Activated gamma-delta T cell treated with anti-CD3 and anti-CD28 coated beads, Interleukin-2, amount 50 U/mL, for 16 hours (primary cell): ENCODE data around the gene TANGO6.

ENCODE experiments used
- DNase-seq: peaks from one replicate; pipeline ENCODE4 v3.0.0-alpha.2; 2020; ENCODE audit warnings: low read depth

The TANGO6 gene

DNA sequence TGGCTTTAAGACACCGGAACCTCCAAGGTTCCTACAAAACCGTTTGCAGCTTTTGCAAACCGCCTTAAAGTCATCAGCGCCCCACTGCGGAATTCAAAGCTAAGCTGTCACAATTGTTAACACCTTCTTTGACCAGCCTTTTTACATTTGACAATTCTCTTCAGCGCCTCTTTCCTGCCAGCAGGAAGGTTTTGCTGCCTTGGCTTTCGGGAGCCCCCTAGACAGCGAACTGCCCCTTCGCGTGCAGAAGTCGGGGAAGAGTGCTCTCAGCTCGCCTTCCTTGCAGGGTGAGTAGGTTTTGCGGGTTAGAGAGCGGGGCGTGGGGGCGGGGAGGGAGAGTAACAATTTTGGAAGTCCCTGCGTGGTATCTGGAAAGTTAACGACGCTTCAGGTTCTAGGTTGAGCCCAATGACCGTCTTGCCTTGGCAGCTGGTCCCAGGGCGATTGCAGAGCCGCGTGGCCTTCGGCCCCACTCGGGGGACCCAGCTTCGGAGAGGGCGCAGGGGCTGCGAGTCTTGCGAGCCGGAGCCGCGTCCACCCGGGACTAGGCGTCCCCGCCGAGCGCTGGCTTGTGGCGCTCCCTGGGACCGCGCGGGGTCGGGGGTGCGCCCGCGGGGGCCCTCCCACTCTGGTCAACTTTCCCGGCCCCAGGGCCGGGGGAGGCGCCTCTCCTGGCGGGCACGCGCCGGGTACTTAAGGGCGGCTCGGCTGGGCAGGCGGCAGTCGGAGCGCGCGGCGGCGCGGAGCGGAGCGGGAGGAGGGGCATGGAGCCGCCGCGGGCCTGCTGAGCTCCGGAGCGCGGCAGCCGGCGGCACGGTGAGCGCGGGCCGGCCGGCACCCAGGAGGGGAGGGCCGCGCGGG is 262.4 kb downstream of the TANGO6 start, which contains the start of gene HAS3:
Gene HAS3 (plus strand): TSS at position 153 of the 861 bp plus-strand sequence. CDS start 3,743 bp downstream, outside the sequence.
- no peak for DNase-seq

DNA sequence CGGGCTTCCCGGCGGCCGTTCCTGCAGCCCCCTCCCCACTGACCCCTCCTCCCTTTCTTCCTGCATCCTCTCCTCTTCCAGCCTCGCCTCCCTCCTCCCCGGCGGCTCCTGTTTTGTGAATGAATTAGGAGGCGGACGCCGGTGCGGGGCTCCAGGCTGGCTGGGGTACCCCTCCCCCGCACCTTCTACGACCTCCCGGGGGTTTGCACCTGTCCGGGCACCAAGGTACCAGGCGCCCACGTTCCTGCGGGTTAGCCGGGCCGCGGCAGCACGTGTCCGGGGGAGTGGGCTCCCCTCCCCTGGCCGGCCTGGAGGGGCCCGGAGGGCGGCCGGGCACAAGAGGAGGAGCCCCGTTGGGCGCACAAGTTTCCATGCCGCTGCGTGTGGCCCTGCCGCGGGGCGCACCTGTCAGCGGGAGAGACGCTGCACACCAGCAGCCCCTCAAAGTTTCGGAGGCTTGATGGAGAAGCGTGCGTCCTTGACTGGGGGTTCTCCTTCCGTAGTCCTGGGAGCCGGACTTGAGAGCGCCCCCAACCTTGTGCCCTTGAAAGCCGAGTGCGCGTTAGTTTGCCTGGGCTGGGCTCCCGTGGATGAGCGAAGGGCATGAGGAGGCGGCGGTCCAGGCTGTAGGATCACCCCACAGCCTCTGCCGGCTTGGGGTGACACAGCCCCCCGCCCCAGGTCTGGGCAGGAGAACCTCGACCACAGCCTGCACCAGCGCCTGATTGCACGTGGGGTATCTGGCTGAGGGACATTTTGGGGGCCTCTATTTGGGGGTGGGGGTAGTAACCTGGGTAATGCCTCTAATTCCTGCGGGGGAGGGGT is 263.4 kb downstream of the TANGO6 start:
- DNase-seq, result no peak

DNA sequence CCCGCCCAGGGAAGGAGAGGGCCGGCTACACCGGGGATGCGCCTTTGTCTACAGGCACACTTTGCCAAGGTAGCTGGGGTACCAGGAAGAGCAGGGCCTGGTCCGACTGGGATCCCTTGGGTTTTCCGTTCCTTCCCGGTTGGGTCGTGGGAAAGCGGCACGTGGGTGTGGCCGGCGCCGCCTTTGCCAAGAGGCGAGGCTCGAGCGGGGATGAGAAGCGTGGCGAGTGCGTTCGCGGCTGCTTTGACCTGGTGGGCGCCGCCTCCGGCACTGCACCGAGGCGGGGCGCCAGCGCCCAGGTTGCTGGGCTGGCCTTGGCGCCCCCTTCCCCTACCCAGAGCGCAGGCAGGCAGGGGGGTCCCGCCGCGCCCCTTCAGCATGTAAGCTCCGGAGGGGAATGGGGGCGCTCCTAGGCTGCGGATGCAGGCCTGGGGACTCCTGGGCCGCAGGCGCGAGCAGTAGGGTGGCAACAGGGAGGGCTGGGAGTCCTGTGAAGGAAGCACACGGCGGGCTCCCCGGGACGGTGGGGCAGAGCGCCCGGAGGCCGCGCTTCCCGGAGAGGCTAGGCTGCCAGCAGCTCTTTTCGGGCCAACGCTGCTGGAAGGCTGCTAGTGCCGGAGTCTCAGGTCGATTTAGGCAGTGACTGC is 264.1 kb downstream of the TANGO6 start:
- no peak for DNase-seq

DNA sequence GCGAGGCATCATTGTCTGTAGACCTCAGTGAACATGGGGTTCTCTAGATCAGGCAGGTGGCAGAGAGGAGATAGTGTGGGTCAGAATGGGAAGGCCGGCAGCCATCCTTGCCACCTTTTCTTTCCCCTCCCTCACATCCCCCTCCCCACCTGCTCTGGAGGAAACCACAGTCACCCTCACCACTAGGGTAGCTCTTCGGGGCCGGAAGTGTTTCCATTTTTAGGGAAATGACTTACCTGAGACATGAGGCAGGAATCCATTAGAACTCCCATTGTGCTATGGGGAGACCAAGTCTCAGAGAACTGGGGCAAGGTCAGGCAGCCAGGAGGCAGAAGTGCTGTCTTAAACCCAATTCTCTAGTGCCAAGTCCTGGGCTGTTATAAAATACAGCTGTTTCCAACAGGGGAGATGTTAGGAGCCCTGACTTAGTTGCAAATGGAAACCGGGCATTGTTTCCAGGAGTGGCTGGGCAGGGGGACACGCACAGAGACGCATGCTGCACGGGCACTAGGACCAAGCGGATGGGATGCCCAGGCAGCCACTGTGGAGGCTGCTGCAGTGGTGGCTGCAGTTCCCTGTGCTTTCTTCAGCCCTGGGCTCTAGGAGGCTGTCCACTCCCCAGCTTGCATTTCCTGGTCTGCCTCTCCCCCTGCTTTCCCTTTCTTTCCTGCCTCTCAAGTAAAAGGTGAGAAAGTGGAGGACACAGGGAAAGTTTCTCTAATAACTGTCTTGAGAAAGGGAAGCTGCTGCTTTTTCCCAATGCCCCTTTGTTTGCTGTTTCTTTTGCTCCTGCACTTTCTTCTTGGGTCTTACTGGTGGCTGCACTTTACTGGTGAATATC is 265.0 kb downstream of the TANGO6 start:
- DNase-seq, result no peak

DNA sequence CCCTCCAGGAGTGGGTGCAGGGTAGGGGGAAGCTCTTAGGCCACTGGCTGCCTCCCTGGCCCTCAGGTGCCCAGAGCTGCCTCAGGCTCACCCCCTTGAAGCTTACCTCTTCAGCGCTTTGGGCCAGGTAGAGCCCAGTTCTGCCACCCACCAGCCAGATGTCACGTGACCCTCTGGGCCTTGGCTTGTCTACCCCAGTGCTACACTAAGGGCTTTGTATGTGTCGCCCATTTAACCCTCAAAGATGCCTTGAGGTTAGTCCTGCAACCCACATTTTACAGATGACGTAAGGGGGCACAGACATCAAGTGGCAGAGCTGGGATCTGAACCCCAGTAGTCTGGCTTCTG is 265.5 kb downstream of the TANGO6 start:
- DNase-seq, result no peak

DNA sequence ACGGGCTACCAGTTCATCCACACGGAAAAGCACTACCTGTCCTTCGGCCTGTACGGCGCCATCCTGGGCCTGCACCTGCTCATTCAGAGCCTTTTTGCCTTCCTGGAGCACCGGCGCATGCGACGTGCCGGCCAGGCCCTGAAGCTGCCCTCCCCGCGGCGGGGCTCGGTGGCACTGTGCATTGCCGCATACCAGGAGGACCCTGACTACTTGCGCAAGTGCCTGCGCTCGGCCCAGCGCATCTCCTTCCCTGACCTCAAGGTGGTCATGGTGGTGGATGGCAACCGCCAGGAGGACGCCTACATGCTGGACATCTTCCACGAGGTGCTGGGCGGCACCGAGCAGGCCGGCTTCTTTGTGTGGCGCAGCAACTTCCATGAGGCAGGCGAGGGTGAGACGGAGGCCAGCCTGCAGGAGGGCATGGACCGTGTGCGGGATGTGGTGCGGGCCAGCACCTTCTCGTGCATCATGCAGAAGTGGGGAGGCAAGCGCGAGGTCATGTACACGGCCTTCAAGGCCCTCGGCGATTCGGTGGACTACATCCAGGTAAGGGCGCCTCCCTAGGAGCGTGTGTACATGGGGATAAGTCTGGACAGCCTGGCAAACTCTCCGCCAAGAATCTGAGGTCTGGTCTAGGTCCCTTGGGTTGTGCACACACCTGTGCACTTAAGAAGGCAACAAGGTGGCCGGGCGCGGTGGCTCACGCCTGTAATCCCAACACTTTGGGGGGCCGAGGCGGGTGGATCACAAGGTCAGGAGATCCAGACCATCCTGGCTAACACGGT is 266.3 kb downstream of the TANGO6 start:
- no peak for DNase-seq

DNA sequence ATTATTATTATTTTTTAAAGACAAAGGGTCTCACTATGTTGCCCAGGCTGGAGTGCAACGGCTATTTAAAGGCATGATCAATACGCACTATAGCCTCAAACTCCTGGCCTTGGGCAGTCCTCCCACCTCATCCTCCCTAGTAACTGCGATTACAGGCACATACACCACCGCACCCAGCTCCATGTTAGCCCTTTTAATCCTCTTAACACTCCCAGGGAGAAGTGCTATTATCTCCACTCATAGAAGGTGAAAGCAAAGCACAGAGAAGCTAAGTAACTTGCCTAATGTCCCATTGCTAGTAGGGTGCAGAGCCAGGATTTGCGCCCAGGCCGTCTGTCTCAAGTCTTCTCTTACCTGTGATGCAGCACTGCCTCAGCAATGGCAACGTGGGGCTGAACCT is 267.1 kb downstream of the TANGO6 start:
- DNase-seq, result no peak

DNA sequence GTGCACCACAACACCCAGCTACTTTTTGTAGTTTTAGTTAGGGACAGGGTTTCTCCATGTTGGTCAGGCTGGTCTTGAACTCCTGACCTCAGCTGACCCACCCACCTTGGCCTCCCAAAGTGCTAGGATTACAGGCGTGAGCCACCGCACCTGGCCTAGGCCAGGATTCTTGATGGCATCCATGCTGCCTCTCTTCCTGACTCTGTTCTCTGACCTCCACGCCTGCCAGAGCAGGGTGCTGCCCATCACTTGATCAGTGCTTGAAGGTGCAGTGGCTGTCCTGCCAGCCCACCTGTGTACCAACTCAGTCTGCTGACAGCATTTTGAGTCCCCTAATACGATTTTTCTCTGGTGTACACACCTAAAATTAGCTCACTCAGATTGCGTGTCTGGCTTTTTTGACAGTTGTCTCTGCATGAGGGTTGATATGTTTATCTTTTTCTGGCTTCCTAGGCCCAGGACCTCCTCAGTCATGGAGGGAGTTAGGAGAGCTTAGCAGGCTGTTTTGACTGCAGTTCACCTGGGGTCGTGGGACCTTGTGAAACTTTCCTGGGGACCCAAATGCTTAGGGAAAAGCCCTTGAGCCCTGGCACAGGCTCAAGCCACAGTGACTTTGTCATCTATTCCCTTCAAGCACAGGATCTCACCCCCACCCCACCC is 268.0 kb downstream of the TANGO6 start:
- DNase-seq, result no peak

DNA sequence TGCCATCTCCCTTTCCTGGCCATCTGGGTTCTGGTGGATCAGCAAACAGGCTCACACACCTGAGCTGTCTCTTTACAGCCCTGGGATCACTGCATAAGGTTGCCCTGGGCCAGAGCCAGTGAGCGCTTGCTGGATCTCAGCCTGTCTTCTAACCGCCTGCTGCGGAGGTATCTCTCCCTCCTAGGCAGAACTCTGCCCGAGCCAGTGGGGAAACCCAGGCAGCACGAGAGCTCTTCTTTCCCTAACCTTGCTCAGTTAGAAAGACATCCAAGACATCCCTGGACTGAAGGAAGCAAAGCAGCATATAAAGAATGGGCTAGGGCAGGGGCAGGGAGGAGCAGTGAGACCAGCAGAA is 268.5 kb downstream of the TANGO6 start:
- DNase-seq, result no peak

DNA sequence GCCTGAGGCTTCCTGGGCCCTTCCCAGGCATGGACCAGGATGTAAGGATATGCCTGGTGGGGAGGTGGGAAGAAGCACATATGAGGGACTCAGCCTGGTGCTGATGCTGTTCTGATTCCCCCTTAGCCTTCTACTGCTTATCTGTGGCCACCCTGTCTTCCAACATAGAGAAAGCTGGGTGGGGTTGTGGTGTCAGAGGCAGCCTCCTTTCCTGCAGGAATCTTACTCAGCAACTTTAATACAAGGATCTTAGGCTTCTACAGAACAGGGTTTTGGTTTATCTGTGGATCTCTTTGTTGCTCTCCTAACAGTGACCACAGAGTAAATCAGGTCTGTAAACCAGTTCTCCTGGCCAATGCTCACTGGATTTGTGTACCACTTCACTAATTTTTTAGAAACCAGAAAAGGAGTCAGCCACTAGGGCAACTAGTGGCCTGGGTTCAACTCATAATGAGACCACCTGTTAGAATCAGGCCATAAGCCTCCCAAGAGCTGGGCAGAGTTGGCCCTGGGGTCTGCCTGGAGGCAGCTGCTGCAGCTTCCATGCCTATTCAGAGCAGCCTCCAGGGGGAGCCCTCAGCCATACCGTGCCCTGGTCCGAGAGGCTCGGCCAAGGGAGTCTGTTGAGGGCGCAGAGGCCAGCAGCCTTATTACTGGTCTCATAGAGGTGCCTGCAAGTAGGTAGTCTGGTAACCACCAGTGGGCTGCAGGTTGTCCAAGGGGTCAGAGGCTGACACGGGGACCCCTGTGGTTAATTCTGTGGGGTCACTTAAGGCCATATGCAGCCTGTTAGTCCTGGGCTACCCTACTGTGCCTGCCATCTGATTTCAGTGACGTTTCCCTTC is 269.2 kb downstream of the TANGO6 start:
- peak; percentile 22 for DNase-seq

DNA sequence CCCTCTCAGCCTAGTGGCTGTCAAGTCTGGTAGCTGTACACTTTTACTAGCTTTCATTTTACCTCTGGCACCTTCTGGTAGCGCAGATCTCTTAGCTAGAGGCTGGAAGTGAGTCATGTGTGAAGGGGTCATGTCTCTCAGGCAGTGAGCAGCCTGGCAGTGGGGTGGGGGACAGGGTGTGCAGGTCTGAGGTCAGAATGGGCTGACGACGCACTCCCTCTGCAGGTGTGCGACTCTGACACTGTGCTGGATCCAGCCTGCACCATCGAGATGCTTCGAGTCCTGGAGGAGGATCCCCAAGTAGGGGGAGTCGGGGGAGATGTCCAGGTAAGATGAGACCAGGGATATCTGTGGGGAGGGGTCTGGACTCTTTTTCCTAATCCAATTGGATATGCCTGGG is 269.9 kb downstream of the TANGO6 start:
- no peak for DNase-seq

DNA sequence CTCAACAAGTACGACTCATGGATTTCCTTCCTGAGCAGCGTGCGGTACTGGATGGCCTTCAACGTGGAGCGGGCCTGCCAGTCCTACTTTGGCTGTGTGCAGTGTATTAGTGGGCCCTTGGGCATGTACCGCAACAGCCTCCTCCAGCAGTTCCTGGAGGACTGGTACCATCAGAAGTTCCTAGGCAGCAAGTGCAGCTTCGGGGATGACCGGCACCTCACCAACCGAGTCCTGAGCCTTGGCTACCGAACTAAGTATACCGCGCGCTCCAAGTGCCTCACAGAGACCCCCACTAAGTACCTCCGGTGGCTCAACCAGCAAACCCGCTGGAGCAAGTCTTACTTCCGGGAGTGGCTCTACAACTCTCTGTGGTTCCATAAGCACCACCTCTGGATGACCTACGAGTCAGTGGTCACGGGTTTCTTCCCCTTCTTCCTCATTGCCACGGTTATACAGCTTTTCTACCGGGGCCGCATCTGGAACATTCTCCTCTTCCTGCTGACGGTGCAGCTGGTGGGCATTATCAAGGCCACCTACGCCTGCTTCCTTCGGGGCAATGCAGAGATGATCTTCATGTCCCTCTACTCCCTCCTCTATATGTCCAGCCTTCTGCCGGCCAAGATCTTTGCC is 271.1 kb downstream of the TANGO6 start:
- no peak for DNase-seq

DNA sequence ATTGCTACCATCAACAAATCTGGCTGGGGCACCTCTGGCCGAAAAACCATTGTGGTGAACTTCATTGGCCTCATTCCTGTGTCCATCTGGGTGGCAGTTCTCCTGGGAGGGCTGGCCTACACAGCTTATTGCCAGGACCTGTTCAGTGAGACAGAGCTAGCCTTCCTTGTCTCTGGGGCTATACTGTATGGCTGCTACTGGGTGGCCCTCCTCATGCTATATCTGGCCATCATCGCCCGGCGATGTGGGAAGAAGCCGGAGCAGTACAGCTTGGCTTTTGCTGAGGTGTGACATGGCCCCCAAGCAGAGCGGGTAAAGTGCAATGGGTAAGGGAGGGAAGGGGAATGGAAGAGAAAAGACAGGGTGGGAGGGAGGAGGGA is 271.6 kb downstream of the TANGO6 start:
- DNase-seq, result no peak

DNA sequence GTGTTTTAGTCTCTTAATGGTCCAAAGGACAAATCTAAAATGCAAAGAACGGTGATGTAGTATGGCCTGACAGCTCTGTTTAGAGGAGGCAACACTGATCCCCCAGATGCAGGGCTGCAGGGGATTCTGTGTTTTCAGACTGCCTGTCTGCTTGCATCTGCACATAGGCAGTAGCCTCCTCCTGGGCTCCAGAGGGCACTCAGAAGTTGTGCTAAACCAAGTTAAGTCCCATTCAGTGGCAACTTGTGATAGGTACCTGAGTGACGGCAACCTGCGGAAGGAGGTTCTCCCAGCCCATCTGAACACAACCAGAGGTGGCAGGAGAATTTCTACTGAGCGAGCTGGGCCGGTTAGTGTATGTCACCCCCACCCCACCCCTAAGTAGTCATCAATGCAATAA is 272.0 kb downstream of the TANGO6 start:
- DNase-seq, result no peak

DNA sequence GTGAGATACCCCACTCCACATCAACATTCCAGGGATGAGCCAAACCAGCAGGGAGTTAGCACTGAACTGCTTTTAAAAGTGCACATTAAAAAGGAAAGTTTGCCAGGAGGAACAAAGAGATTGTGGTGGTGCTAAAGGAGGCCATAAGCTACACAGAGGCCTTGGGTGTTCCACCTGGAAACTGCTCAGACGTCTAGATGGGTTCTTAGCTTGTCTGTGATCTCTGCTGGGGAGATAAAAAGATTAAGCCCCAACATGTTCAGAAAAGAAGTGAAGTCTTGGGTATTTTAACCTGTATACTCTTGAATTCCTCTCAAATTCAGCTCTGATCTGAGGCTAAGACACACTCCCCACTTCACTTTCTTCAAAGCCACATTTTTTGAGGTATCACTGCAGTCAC is 272.5 kb downstream of the TANGO6 start:
- no peak for DNase-seq

DNA sequence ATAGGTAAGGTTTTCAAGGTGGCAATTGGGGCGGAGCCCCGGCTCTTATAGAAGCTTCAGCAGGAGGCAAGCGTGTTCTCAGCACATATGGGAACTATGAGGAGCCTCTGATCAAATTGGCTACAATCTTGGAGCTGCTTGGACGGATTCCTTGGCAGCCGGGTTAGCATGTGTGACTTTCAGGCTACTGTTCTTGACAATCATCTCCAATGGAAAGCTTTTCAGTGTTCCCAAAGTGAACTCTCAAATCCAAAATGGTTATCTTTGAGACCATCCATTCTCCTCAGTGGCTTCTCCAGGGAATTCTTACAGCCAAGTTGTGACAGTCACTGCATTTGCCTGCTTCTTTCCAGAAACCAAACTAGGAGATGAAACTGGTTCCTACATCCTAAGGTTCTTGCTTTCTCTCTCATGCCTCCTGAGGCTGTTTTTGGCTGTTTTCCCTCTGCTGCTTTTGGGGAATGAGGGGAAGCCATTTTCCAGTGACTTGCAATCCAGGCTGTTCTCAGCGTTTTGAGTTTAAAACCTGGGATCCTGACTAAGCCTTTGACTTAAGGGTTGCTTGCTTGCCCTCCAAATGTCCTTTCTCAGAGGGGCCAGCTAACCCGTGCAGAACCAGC is 273.0 kb downstream of the TANGO6 start:
- no peak for DNase-seq

DNA sequence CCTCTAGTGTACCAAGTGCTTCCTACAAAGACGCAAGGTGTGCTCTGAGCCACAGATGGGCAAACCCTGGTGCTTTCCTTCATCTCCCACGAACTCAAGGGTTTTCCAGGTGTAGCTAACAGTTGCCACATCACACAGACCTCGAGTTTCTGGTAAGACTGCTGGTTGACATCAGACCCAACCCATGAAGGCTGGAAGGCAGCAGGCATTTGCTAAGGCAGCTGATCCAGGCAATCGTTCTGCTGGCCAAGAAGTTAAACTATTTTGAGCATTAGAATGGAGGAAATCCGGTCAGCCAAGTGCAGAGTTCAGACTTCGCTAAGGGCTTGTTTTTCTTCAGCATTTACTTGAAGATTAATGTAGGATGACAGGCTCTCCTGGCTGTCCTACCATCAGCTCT is 273.6 kb downstream of the TANGO6 start:
- no peak for DNase-seq

DNA sequence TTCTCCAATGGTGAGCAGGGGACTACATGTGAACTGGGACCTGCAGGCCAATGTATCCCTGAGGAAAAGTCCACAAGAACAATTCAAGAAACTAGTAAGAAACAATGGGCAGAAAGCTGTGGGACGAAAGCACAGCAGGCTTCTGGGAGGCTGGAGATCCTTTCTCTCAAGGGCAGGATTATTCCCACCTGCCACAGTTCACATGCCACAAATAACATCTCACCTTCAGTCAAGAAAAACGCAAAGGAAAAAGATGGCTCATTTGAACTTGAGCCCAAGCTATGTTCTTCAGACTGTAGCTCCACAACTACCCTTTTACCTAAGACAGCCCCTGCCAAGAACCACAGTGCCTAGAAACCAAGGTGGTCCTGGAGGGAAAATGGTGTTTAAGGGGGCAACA is 275.1 kb downstream of the TANGO6 start:
- no peak for DNase-seq

DNA sequence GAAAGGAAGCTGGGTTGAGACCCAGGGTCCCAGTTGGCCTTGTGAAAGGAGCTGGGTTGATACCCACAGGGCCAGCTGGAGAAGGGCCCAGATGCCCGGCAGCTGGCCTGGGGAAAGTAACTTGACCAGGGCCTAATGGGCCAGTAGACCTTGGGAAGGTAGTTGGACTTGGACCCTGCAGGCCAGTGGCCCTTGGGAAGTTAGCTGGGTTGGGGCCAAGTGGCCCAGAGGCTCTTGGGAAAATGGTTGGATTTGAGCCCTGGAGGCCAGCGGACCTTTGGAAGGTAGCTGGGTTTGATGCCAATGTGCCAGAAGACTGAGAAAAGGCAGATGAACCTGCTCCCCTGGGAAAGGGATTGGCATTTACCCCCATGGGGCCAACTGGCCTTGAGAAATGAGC is 275.7 kb downstream of the TANGO6 start:
- DNase-seq, result no peak
